ENCODE data around the gene PPP2R2B.

The PPP2R2B gene

GRCh38 chr5:146761811-146762210, 116.7 kb downstream of the PPP2R2B start (continued):
- TF ChIP-seq CREB5 (CRISPR knock-in tag; IDR thresholded peaks at IDR 0.05; ENCODE audit: low read depth) (no peak), ZFP3 (CRISPR knock-in tag; IDR thresholded peaks at IDR 0.05) (no peak)

GRCh38 chr5:146758938-146759337, 119.6 kb downstream of the PPP2R2B start:
- peak; percentile 41; the same call in 2 of the 3 replicates for ATAC-seq
- TF ChIP-seq CREB5 (CRISPR knock-in tag; IDR thresholded peaks at IDR 0.05; ENCODE audit: low read depth) = peak; percentile 76; the same call in 1 of the 2 replicates
- TF ChIP-seq ZC3H10 (CRISPR knock-in tag; IDR thresholded peaks at IDR 0.05) = no peak
- TF ChIP-seq SNAI2 (CRISPR knock-in tag; IDR thresholded peaks at IDR 0.05) = peak; percentile 80; the same call in 1 of the 2 replicates
- TF ChIP-seq BACH2 (CRISPR knock-in tag; IDR thresholded peaks at IDR 0.05; ENCODE audit: borderline replicate concordance) = no peak
- TF ChIP-seq ISL1 (CRISPR knock-in tag; IDR thresholded peaks at IDR 0.05) = peak; percentile 78
- peak; percentile 42 for TF ChIP-seq TCF4 (CRISPR knock-in tag; IDR thresholded peaks at IDR 0.05; ENCODE audit: borderline replicate concordance)

- ATAC-seq = no peak
Observed at GRCh38 chr5:146758076-146758475, 120.5 kb downstream of the PPP2R2B start.

GRCh38 chr5:146756546-146756945, 122.0 kb downstream of the PPP2R2B start:
- TF ChIP-seq ARNTL (CRISPR knock-in tag; IDR thresholded peaks at IDR 0.05; ENCODE audit: borderline replicate concordance, low read depth) (no peak), POU6F1 (CRISPR knock-in tag; IDR thresholded peaks at IDR 0.05; ENCODE audit: borderline replicate concordance, low read depth) (no peak), PPARA (CRISPR knock-in tag; IDR thresholded peaks at IDR 0.05; ENCODE audit: borderline replicate concordance) (no peak), CREB5 (CRISPR knock-in tag; IDR thresholded peaks at IDR 0.05; ENCODE audit: low read depth) (no peak), GLIS3 (CRISPR knock-in tag; IDR thresholded peaks at IDR 0.05) (no peak), CSRNP3 (CRISPR knock-in tag; IDR thresholded peaks at IDR 0.05) (no peak)
- no peak for ATAC-seq

More at GRCh38 chr5:146758076-146758475, 120.5 kb downstream of the PPP2R2B start:
- TF ChIP-seq ZFP30 (CRISPR knock-in tag; IDR thresholded peaks at IDR 0.05) (no peak), RARB (CRISPR knock-in tag; IDR thresholded peaks at IDR 0.05) (no peak)

GRCh38 chr5:146755793-146756192, 122.8 kb downstream of the PPP2R2B start:
- TF ChIP-seq ISL1 (CRISPR knock-in tag; IDR thresholded peaks at IDR 0.05) = no peak
- no peak for TF ChIP-seq ZNF70 (CRISPR knock-in tag; IDR thresholded peaks at IDR 0.05)
- TF ChIP-seq CREB5 (CRISPR knock-in tag; IDR thresholded peaks at IDR 0.05; ENCODE audit: low read depth) = no peak
- TF ChIP-seq ARNTL (CRISPR knock-in tag; IDR thresholded peaks at IDR 0.05; ENCODE audit: borderline replicate concordance, low read depth) = no peak
- TF ChIP-seq TCF4 (CRISPR knock-in tag; IDR thresholded peaks at IDR 0.05; ENCODE audit: borderline replicate concordance) = no peak
- no peak for TF ChIP-seq BACH2 (CRISPR knock-in tag; IDR thresholded peaks at IDR 0.05; ENCODE audit: borderline replicate concordance)
- TF ChIP-seq CSRNP3 (CRISPR knock-in tag; IDR thresholded peaks at IDR 0.05) = no peak
- TF ChIP-seq PATZ1 (CRISPR knock-in tag; IDR thresholded peaks at IDR 0.05; ENCODE audit: borderline replicate concordance) = no peak
- TF ChIP-seq TOX (CRISPR knock-in tag; IDR thresholded peaks at IDR 0.05; ENCODE audit: borderline replicate concordance) = no peak
- no peak for TF ChIP-seq PPARA (CRISPR knock-in tag; IDR thresholded peaks at IDR 0.05; ENCODE audit: borderline replicate concordance)
- TF ChIP-seq RARB (CRISPR knock-in tag; IDR thresholded peaks at IDR 0.05) = no peak
- TF ChIP-seq CSDC2 (CRISPR knock-in tag; IDR thresholded peaks at IDR 0.05) = no peak
- no peak for TF ChIP-seq ZNF565 (CRISPR knock-in tag; conservative IDR thresholded peaks at IDR 0.05; ENCODE audit: low read depth)
- TF ChIP-seq GLIS3 (CRISPR knock-in tag; IDR thresholded peaks at IDR 0.05) = no peak
- no peak for TF ChIP-seq SNAI2 (CRISPR knock-in tag; IDR thresholded peaks at IDR 0.05)
- TF ChIP-seq ZFP30 (CRISPR knock-in tag; IDR thresholded peaks at IDR 0.05) = no peak
- no peak for ATAC-seq

Measured in SK-N-SH treated with all-trans-retinoic acid at 6 μM for 48 hours (cell line).